GM23338 (cell line): Measurements from ENCODE around the gene GRM2. TPM values are rescaled to one million over a fixed set of nuclear protein-coding genes. Genes with fewer than 3 reads are reported as not detected.

ENCODE experiments used
- ATAC-seq: fragments of 200-7000 bp; cut with Tn5 transposase; 3 replicates; pipeline ENCODE4 v1.9.1; 2020
- DNase-seq: peaks from one replicate; pipeline ENCODE4 v3.0.0-alpha.2; 2015; ENCODE audit warnings: low spot score
- H2AFZ ChIP-seq: fragments of 200-600 bp; sonication (generic); 2 replicates; pipeline ENCODE4 v1.8.0; 2016; ENCODE audit warnings: antibody characterized with exemption, mild to moderate bottlenecking, moderate library complexity
- H3F3A ChIP-seq: fragments of 200-600 bp; sonication (generic); replicated peaks from 2 replicates; pipeline ENCODE4 v1.8.0; 2017; ENCODE audit warnings: antibody characterized with exemption, mixed run types, low read depth
- H3K27ac ChIP-seq: fragments of 200-600 bp; sonication (generic); 2 replicates; pipeline ENCODE4 v1.6.1; 2016; ENCODE audit warnings: low read depth
- H3K27me3 ChIP-seq: fragments of 200-600 bp; sonication (generic); 2 replicates; pipeline ENCODE4 v1.8.0; 2016; ENCODE audit warnings: mild to moderate bottlenecking, mixed run types, moderate library complexity; ENCODE audit not compliant: insufficient read depth
- H3K36me3 ChIP-seq: fragments of 200-600 bp; sonication (generic); 2 replicates; pipeline ENCODE4 v1.8.0; 2016; ENCODE audit warnings: mild to moderate bottlenecking; ENCODE audit not compliant: insufficient read depth
- H3K4me1 ChIP-seq: fragments of 200-600 bp; sonication (generic); 2 replicates; pipeline ENCODE4 v1.8.0; 2016; ENCODE audit warnings: mild to moderate bottlenecking, moderate library complexity; ENCODE audit not compliant: insufficient read depth
- H3K4me2 ChIP-seq: fragments of 200-600 bp; sonication (generic); 2 replicates; pipeline ENCODE4 v1.7.1; 2017; ENCODE audit warnings: mixed run types
- H3K4me3 ChIP-seq: fragments of 200-600 bp; sonication (generic); 2 replicates; pipeline ENCODE4 v1.6.1; 2016; ENCODE audit warnings: mixed run types
- H3K79me2 ChIP-seq: fragments of 200-600 bp; sonication (generic); replicated peaks from 2 replicates; pipeline ENCODE4 v1.8.0; 2017; ENCODE audit warnings: mild to moderate bottlenecking; ENCODE audit not compliant: insufficient read depth
- H3K9me2 ChIP-seq: fragments of 200-600 bp; sonication (generic); 2 replicates; pipeline ENCODE4 v1.8.0; 2017; ENCODE audit not compliant: insufficient read depth
- H4K20me1 ChIP-seq: fragments of 200-600 bp; sonication (generic); replicated peaks from 2 replicates; pipeline ENCODE4 v1.8.0; 2017; ENCODE audit warnings: mild to moderate bottlenecking; ENCODE audit not compliant: insufficient read depth
- H3K27ac Mint-ChIP-seq: 2 replicates; pipeline ENCODE4 v1.8.0; 2020; ENCODE audit warnings: inconsistent platforms, mild to moderate bottlenecking, moderate library complexity, mixed read lengths
- H3K27me3 Mint-ChIP-seq: 3 replicates; pipeline ENCODE4 v1.8.0; 2022; ENCODE audit warnings: low read depth, mild to moderate bottlenecking, moderate library complexity, mixed read lengths, inconsistent platforms; ENCODE audit not compliant: insufficient read depth, poor library complexity
- H3K36me3 Mint-ChIP-seq: 3 replicates; pipeline ENCODE4 v1.8.0; 2021; ENCODE audit warnings: low read depth, mild to moderate bottlenecking, inconsistent platforms, moderate library complexity, mixed read lengths
- H3K4me1 Mint-ChIP-seq: 3 replicates; pipeline ENCODE4 v1.8.0; 2020; ENCODE audit warnings: mild to moderate bottlenecking, inconsistent platforms, mixed read lengths
- H3K4me3 Mint-ChIP-seq: 3 replicates; pipeline ENCODE4 v1.8.0; 2021; ENCODE audit warnings: moderate library complexity, mild to moderate bottlenecking, inconsistent platforms, mixed read lengths
- H3K9me3 Mint-ChIP-seq: 3 replicates; pipeline ENCODE4 v1.8.0; 2020; ENCODE audit warnings: moderate library complexity, mild to moderate bottlenecking, inconsistent platforms, mixed read lengths
- CREB1 ChIP-seq: fragments of 250-450 bp; sonication (Bioruptor Pico); IDR thresholded peaks from 2 replicates; pipeline ENCODE4 v1.5.0; 2020; ENCODE audit warnings: low read depth, mild to moderate bottlenecking, moderate library complexity
- EZH2 ChIP-seq: fragments of 200-600 bp; sonication (generic); IDR thresholded peaks from one replicate; pipeline ENCODE4 v1.8.0; 2017; ENCODE audit warnings: antibody characterized with exemption, mild to moderate bottlenecking, low read depth; ENCODE audit not compliant: unreplicated experiment
- EZH2phosphoT487 ChIP-seq: fragments of 200-600 bp; sonication (generic); IDR thresholded peaks from one replicate; pipeline ENCODE4 v1.8.1; 2018; ENCODE audit warnings: antibody characterized with exemption; ENCODE audit not compliant: unreplicated experiment
- JUNB ChIP-seq: IDR thresholded peaks from one replicate; pipeline ENCODE4 v1.6.1; 2016; ENCODE audit warnings: antibody characterized with exemption; ENCODE audit not compliant: unreplicated experiment
- NANOG ChIP-seq: IDR thresholded peaks from 2 replicates; pipeline ENCODE4 v1.6.1; 2016; ENCODE audit warnings: antibody characterized with exemption, borderline replicate concordance
- POLR2AphosphoS5 ChIP-seq: IDR thresholded peaks from 2 replicates; pipeline ENCODE4 v1.6.1; 2016; ENCODE audit warnings: antibody characterized with exemption, low read depth
- ZNF114 ChIP-seq: fragments of 250-450 bp; sonication (Bioruptor Pico); IDR thresholded peaks from 2 replicates; pipeline ENCODE4 v1.5.0; 2020; ENCODE audit warnings: mild to moderate bottlenecking, moderate library complexity
- ZNF331 ChIP-seq: fragments of 250-450 bp; sonication (Bioruptor Pico); IDR thresholded peaks from 2 replicates; pipeline ENCODE4 v1.5.0; 2020; ENCODE audit warnings: low read depth, mild to moderate bottlenecking, moderate library complexity
- long read RNA-seq: library from polyadenylated mRNA; unstranded; transcript quantifications from one replicate; pipeline ENCODE4 v2.0.0, GENCODE V29; 2020; ENCODE audit not compliant: unreplicated experiment
- polyA plus RNA-seq: library from polyadenylated mRNA; unstranded; fragments of >200 nt; fragmentation: Nextera tagmentation; extraction: Ambion mirVana; gene quantifications from 2 replicates; pipeline ENCODE4 v1.2.1, GENCODE V29; 2016
- total RNA-seq: library from RNA; depleted of rRNA; stranded (reverse); fragments of >200 nt; shearing (Covaris generic); gene quantifications from 2 replicates; pipeline ENCODE4 v1.2.3, GENCODE V29; 2014; rRNA removed
- TF ChIP-seq, protein P1 (sequence below): IDR thresholded peaks from 2 replicates; pipeline ENCODE4 v1.6.1; 2016; ENCODE audit warnings: antibody characterized with exemption
- TF ChIP-seq, protein P2 (sequence below): fragments of 250-450 bp; sonication (Bioruptor Pico); IDR thresholded peaks from 2 replicates; pipeline ENCODE4 v1.5.0; 2020; ENCODE audit warnings: mild to moderate bottlenecking, moderate library complexity
- TF ChIP-seq, protein P3 (sequence below): IDR thresholded peaks from one replicate; pipeline ENCODE4 v1.6.1; 2018; ENCODE audit warnings: antibody characterized with exemption; ENCODE audit not compliant: unreplicated experiment
- TF ChIP-seq, protein P4 (sequence below), 2 experiments: fragments of 200-600 bp in 1 of 2; sonication (generic) in 1 of 2; conservative IDR thresholded peaks; 2 replicates each; pipeline versions ENCODE4 v1.5.1 to v1.6.1; 2016 to 2017; ENCODE audit warnings: antibody characterized with exemption in 2 of 2, low read depth in 2 of 2, mild to moderate bottlenecking in 2 of 2, moderate library complexity in 1 of 2

Gene GRM2
- total RNA-seq (5.1 and 5.2 TPM in 2 replicates), polyA plus RNA-seq (2.1 and 3.1 TPM in 2 replicates)
- long read RNA-seq, partial matches to known transcripts, result 1 of 1 reads
- long read RNA-seq, other reads (novel, unspliced or antisense), result 0 of 1 reads

DNA sequence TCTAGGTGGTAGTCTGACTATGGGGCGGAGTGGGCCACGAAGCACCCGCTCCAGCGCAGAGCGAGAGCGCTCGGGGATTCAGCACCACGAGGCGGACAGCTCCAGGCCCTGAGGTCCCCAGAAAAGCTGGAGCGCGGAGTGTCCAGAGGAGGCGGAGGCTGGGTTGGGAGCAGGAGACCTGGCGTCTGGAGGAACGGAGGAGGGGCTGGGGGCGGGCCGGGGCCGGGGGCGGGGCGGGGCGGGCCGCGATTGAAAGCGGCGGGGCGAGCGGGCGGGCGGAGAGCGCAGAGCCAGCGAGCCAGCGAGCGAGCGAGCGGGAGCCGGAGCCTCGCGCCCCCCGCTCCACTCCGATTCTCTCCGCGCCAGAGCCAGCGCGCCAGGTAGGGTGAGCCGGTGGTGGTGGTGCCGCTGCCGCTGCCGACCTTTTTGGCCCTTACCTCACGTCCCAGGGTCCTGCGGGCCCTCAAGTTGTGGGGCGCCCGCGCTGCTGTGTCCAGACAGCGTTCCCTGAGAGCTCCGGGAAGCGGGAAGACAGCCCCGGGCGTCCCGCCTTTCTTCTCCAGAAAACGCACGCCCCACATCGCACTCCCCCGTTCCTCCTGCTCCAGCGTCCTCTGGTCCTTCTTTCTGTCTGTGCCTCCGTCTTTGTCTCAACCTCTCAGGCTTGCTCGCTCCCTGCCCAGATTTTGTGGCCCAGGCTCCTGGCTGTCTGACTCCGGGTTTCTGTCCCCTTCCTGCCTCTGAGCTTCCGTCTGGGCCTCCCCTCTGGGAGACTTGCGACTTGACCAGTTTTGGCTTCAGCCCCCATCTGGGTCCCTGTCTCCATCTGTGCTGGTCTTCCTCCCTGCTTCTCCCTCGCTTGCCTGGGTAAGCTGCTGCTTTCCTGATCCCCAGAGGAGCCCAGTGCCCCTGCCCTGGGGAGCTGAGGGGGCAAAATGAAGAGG, at the start of gene GRM2:
GRM2 (plus strand) TSS at position 281 of the 944 bp plus-strand sequence. CDS start 1,916 bp downstream, outside the sequence.
- H2AFZ ChIP-seq, result peak within 1 kb of the TSS; percentile 99
- peaks cover 39% of the 10 kb centered on the region for H3K4me1 Mint-ChIP-seq
- peak; percentile 98 for DNase-seq
- peaks cover 21% of the 10 kb centered on the region for H3K4me1 ChIP-seq
- H3K27me3 ChIP-seq, result peaks cover 22% of the 10 kb centered on the region
- peak; percentile 63 for ATAC-seq
- H3K27ac ChIP-seq, result no peak within 1 kb of the TSS
- no peak within 1 kb of the TSS for H3K27ac Mint-ChIP-seq
- peak within 1 kb of the TSS; percentile 85 for H3K4me3 Mint-ChIP-seq
- peaks cover 27% of the 10 kb centered on the region for H3K27me3 Mint-ChIP-seq
- H3K4me3 ChIP-seq, result peak within 1 kb of the TSS; percentile 81
- H3F3A ChIP-seq, result peaks cover 6% of the 10 kb centered on the region; the same call in 1 of the 2 replicates
- H3K79me2 ChIP-seq, result no peaks in the 10 kb centered on the region
- H3K9me3 Mint-ChIP-seq, result no peaks in the 10 kb centered on the region; the same call in 2 of the 3 replicates
- H3K36me3 ChIP-seq, result no peaks in the 10 kb centered on the region
- no peaks in the 10 kb centered on the region for H3K9me2 ChIP-seq
- H4K20me1 ChIP-seq, result peaks cover 5% of the 10 kb centered on the region
- peak within 1 kb of the TSS; percentile 99 for H3K4me2 ChIP-seq
- no peaks in the 10 kb centered on the region; the same call in 2 of the 3 replicates for H3K36me3 Mint-ChIP-seq
- TF ChIP-seq NANOG (no peak), CREB1 (CRISPR knock-in tag) (peak; percentile 65; the same call in 1 of the 2 replicates), EZH2phosphoT487 (no peak), ZNF331 (CRISPR knock-in tag) (no peak), EZH2 (peak; percentile 46), POLR2AphosphoS5 (peak; percentile 70), JUNB (no peak), ZNF114 (CRISPR knock-in tag) (no peak)
- TF ChIP-seq, protein P1, sequence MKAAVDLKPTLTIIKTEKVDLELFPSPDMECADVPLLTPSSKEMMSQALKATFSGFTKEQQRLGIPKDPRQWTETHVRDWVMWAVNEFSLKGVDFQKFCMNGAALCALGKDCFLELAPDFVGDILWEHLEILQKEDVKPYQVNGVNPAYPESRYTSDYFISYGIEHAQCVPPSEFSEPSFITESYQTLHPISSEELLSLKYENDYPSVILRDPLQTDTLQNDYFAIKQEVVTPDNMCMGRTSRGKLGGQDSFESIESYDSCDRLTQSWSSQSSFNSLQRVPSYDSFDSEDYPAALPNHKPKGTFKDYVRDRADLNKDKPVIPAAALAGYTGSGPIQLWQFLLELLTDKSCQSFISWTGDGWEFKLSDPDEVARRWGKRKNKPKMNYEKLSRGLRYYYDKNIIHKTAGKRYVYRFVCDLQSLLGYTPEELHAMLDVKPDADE, result no peak
- TF ChIP-seq, protein P2, sequence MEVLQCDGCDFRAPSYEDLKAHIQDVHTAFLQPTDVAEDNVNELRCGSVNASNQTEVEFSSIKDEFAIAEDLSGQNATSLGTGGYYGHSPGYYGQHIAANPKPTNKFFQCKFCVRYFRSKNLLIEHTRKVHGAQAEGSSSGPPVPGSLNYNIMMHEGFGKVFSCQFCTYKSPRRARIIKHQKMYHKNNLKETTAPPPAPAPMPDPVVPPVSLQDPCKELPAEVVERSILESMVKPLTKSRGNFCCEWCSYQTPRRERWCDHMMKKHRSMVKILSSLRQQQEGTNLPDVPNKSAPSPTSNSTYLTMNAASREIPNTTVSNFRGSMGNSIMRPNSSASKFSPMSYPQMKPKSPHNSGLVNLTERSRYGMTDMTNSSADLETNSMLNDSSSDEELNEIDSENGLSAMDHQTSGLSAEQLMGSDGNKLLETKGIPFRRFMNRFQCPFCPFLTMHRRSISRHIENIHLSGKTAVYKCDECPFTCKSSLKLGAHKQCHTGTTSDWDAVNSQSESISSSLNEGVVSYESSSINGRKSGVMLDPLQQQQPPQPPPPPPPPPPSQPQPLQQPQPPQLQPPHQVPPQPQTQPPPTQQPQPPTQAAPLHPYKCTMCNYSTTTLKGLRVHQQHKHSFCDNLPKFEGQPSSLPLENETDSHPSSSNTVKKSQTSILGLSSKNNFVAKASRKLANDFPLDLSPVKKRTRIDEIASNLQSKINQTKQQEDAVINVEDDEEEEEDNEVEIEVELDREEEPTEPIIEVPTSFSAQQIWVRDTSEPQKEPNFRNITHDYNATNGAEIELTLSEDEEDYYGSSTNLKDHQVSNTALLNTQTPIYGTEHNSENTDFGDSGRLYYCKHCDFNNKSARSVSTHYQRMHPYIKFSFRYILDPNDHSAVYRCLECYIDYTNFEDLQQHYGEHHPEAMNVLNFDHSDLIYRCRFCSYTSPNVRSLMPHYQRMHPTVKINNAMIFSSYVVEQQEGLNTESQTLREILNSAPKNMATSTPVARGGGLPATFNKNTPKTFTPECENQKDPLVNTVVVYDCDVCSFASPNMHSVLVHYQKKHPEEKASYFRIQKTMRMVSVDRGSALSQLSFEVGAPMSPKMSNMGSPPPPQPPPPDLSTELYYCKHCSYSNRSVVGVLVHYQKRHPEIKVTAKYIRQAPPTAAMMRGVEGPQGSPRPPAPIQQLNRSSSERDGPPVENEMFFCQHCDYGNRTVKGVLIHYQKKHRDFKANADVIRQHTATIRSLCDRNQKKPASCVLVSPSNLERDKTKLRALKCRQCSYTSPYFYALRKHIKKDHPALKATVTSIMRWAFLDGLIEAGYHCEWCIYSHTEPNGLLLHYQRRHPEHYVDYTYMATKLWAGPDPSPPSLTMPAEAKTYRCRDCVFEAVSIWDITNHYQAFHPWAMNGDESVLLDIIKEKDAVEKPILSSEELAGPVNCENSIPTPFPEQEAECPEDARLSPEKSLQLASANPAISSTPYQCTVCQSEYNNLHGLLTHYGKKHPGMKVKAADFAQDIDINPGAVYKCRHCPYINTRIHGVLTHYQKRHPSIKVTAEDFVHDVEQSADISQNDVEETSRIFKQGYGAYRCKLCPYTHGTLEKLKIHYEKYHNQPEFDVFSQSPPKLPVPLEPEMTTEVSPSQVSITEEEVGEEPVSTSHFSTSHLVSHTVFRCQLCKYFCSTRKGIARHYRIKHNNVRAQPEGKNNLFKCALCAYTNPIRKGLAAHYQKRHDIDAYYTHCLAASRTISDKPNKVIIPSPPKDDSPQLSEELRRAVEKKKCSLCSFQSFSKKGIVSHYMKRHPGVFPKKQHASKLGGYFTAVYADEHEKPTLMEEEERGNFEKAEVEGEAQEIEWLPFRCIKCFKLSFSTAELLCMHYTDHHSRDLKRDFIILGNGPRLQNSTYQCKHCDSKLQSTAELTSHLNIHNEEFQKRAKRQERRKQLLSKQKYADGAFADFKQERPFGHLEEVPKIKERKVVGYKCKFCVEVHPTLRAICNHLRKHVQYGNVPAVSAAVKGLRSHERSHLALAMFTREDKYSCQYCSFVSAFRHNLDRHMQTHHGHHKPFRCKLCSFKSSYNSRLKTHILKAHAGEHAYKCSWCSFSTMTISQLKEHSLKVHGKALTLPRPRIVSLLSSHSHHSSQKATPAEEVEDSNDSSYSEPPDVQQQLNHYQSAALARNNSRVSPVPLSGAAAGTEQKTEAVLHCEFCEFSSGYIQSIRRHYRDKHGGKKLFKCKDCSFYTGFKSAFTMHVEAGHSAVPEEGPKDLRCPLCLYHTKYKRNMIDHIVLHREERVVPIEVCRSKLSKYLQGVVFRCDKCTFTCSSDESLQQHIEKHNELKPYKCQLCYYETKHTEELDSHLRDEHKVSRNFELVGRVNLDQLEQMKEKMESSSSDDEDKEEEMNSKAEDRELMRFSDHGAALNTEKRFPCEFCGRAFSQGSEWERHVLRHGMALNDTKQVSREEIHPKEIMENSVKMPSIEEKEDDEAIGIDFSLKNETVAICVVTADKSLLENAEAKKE (CRISPR knock-in tag), result no peak
- TF ChIP-seq, protein P3, sequence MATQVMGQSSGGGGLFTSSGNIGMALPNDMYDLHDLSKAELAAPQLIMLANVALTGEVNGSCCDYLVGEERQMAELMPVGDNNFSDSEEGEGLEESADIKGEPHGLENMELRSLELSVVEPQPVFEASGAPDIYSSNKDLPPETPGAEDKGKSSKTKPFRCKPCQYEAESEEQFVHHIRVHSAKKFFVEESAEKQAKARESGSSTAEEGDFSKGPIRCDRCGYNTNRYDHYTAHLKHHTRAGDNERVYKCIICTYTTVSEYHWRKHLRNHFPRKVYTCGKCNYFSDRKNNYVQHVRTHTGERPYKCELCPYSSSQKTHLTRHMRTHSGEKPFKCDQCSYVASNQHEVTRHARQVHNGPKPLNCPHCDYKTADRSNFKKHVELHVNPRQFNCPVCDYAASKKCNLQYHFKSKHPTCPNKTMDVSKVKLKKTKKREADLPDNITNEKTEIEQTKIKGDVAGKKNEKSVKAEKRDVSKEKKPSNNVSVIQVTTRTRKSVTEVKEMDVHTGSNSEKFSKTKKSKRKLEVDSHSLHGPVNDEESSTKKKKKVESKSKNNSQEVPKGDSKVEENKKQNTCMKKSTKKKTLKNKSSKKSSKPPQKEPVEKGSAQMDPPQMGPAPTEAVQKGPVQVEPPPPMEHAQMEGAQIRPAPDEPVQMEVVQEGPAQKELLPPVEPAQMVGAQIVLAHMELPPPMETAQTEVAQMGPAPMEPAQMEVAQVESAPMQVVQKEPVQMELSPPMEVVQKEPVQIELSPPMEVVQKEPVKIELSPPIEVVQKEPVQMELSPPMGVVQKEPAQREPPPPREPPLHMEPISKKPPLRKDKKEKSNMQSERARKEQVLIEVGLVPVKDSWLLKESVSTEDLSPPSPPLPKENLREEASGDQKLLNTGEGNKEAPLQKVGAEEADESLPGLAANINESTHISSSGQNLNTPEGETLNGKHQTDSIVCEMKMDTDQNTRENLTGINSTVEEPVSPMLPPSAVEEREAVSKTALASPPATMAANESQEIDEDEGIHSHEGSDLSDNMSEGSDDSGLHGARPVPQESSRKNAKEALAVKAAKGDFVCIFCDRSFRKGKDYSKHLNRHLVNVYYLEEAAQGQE, result peak; percentile 86
- TF ChIP-seq, protein P4, sequence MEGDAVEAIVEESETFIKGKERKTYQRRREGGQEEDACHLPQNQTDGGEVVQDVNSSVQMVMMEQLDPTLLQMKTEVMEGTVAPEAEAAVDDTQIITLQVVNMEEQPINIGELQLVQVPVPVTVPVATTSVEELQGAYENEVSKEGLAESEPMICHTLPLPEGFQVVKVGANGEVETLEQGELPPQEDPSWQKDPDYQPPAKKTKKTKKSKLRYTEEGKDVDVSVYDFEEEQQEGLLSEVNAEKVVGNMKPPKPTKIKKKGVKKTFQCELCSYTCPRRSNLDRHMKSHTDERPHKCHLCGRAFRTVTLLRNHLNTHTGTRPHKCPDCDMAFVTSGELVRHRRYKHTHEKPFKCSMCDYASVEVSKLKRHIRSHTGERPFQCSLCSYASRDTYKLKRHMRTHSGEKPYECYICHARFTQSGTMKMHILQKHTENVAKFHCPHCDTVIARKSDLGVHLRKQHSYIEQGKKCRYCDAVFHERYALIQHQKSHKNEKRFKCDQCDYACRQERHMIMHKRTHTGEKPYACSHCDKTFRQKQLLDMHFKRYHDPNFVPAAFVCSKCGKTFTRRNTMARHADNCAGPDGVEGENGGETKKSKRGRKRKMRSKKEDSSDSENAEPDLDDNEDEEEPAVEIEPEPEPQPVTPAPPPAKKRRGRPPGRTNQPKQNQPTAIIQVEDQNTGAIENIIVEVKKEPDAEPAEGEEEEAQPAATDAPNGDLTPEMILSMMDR (conservative IDR thresholded peaks at IDR 0.05; ENCODE audit: low read depth in 2 of 2), result no peak
